NOMO-1 treated with DMSO at 0.1 percent for 48 hours (cell line): ENCODE data around the gene ZNF385D.

ENCODE experiments used
- DNase-seq: peaks from one replicate; lab custom pipeline; 2025; ENCODE audit not compliant: unreplicated experiment; lab: John Stamatoyannopoulos, UW

Gene ZNF385D

DNA sequence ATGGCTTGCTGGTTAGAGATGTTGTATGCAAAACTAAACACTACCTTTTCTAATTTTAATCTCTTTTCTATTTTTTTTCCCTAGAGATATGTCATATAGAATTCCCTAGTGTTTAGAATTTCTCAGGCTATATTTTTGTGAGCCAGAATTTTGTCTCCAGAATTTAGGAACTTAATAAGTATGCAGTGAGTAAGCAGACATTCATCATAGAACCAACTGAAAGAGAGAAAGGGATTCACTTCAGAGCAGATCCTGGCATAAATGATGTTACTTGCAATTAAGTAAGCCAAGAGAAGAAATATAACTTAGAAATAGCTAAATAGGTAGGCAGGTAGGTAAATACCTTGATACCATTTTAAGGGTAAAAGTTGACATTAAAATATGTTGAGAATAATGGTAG is 288.9 kb downstream of the ZNF385D start:
- no peak for DNase-seq

DNA sequence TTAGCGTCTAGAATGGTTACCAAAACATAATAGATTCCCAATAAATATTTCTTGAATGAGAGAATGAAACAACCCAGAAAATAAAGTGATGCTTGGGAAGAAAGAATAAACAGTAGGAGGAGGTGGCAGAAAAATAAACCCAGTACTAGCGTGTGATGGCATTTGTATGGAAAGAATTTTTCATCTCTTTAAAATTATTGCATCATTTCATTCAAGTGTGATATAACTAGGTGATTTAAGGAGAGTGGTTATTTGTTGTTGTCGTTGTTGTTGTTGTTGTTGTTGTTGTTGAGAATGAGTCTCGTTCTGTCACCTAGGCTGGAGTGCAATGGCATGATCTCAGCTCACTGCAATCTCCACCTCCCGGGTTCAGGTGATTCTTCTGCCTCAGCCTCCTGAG is 293.9 kb downstream of the ZNF385D start:
- no peak for DNase-seq

- DNase-seq = no peak
These were observed 301.3 kb downstream of the ZNF385D start for GRCh38 chr3:21449738-21450137.

- no peak for DNase-seq
These were observed 303.4 kb downstream of the ZNF385D start for GRCh38 chr3:21447476-21448151.

GRCh38 chr3:21446945-21447475 is 304.0 kb downstream of the ZNF385D start:
- no peak for DNase-seq

- no peak for DNase-seq
These were observed 305.0 kb downstream of the ZNF385D start for GRCh38 chr3:21446027-21446426.

- DNase-seq = no peak
These were observed 309.2 kb downstream of the ZNF385D start for GRCh38 chr3:21441821-21442220.

GRCh38 chr3:21436835-21437234 is 314.2 kb downstream of the ZNF385D start:
- DNase-seq = no peak

DNA sequence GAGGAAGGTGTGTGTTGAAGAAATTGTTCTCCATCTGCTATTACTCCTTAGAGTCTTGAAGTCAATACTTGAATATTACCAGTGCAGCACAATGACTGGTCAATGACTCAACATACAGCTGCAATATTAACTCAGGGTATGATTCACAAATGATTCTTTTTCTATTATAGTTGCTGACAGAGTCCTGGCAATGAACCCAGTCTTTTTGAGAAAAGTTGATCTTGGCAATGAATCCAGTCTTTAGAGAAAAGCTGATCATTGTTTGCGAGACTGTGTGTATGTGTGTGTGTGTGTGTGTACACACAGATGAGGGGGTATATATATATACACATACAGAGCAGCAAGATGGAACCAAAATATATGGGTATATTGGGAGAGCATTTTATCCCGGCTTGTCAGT is 315.1 kb downstream of the ZNF385D start:
- no peak for DNase-seq

DNA sequence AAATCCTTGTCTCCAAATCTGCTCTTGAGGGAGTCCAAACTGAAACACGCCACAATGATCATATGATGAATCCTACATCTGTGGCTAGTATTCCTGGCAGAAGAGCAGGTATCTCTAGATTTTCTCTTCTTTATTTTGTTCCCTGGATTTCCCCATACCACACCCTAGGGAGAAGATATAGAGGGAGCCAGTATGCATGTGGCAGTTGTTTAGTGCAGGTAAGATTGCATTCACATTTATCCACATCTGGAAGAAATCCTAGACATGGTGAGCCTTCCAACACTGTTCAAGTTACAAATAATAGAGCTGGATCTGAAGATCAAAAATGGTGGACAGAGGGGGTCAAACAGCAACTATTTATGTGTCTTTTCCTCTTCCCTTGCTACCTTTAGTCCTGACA is 316.7 kb downstream of the ZNF385D start:
- no peak for DNase-seq

- no peak for DNase-seq
These were observed 317.3 kb downstream of the ZNF385D start for GRCh38 chr3:21433751-21434150.

- DNase-seq = no peak
These were observed 324.1 kb downstream of the ZNF385D start for GRCh38 chr3:21426920-21427319.

DNA sequence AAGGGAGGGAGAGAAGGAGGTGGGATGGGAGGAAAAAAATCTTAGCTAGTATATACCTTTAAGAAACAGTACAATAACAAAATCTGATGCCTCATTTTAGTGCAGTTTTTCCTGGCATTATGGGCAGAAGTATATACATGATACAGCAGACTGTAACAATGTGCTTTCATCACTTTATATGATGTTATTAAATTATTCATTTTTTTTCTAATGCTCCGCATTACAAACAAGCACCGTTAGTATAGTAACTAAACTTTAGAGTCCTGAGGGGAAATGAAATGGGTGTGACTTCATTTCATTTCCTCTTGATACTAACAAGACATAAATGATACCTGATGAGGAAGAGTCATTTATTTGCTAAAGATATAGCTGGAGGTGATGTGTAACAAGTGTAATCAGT is 325.3 kb downstream of the ZNF385D start:
- DNase-seq = no peak

DNA sequence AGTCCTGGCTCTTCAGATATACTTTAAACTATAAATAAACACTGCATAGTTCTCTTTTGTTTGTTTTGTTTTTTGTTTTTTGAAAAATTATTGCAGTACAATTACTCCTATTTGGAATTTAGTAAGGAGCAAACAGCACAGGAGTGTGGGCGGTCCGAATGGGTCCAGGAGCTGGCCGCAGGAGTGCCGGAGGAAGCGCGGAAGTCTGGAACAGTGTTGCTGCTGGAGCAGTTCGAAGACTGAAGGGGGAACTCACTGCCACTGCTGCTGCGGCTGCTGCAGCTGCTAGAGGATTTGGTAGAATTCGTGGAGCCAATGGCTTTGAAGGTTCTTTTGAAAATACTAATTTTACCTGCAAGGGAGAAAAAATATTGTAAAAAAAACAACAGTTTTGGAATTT is 329.9 kb downstream of the ZNF385D start:
- no peak for DNase-seq

- DNase-seq = no peak
These were observed 333.0 kb downstream of the ZNF385D start for GRCh38 chr3:21417991-21418390.

- DNase-seq = no peak
These were observed 336.5 kb downstream of the ZNF385D start for GRCh38 chr3:21414506-21414905.

- no peak for DNase-seq
These were observed 340.0 kb downstream of the ZNF385D start for GRCh38 chr3:21411058-21411457.

DNA sequence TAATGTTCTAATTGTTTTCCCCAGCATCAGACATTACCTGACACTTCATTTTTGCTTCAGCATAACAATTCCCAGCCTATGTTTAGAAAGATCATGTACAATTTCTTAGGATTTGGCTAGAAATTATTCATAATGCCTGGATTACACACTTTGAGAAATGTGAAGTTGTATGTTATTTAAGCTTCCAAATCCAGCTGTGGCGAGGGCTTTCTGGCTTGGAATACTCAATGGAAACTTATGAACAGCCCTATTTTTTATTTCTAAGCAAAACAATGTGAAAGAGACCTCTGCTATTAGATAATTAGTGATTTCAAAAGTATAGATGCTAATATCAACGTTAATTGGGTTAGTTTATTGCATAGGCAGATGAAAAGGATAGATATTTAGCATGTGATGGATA is 341.6 kb downstream of the ZNF385D start:
- DNase-seq = no peak

GRCh38 chr3:21407743-21408142 is 343.3 kb downstream of the ZNF385D start:
- DNase-seq = no peak

DNA sequence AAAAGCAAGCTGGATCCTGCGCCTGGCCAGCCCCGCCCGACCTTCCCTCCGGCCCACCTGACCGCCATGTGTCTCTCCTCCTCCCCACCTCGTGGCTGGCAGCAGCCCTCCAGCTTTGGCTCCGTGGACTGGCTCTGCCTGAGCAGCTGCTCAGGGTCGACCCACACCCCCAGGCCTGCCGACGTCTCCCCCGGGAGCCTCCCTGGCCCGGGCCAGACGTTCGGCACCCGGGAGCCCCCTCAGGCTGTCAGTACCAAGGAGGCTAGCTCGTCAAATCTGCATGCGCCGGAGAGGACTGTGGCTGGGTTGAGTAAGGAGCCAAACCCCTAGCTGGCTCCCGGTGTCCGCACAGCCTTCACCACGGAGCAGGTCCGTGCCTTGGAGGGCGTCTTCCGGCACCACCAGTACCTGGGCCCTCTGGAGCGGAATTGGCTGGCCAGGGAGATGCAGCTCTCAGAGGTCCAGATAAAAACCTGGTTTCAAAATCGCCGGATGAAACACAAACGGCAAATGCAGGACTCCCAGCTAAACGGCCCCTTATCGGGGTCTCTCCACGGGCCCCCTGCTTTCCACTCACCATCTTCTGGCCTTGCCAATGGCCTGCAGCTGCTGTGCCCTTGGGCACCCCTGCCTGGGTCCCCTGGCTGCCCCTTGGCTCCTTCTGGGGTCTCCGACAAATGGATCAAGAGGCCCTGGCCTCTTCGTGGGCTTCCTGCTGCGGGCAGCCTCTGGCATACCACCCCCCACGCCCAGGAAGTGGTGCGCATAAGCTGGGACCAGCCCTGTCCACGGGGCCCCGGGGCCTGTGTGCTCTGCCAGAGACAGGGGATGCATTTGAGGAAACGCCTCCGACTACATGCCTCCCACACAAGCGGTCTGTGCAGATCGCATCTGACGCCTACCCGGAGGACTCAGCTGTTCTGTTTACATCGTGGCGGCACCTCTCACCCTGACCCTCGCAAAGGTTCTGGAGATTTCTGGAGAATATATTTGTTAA is 345.0 kb downstream of the ZNF385D start:
- no peak for DNase-seq

DNA sequence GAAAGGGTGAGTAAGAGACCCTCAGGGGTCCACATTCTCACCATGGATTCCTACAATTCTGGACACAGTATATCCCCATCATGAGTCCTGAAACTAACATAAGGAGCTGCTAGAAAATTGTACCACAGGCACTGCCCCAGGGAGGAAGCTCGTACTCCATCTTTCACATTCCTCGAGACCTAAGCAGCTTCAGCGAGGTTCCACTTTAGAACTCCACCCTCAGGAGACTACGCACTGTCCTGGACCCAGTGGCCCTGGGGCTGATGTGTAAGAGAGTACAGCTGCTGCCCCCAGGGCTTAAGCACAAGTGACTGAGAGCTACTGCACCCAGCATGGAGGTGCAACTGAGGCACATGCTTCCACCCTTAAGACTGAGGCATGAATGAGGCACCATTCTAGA is 352.5 kb downstream of the ZNF385D start:
- no peak for DNase-seq
